GM21528 (cell line): ENCODE data around the gene ZBTB1.
"Not testable (repeated sequence)": the region's sequence is repeated elsewhere in the genome, so short reads cannot be mapped to it uniquely, and the experiment has no call there.

ENCODE experiments used
- ATAC-seq: cut with Tn5 transposase; IDR thresholded peaks from one replicate; pipeline ENCODE4 v1.9.1; 2021; ENCODE audit warnings: mild to moderate bottlenecking, moderate library complexity; ENCODE audit not compliant: unreplicated experiment, low FRiP score

The ZBTB1 gene

GRCh38 chr14:64493455-64493854 is 11.1 kb upstream of the ZBTB1 start:
- ATAC-seq, result no peak

GRCh38 chr14:64495252-64495651 is 9.3 kb upstream of the ZBTB1 start:
- no peak for ATAC-seq

GRCh38 chr14:64496764-64497163 is 7.8 kb upstream of the ZBTB1 start:
- ATAC-seq, result no peak

- no peak for ATAC-seq
These were observed 4.5 kb upstream of the ZBTB1 start for GRCh38 chr14:64500088-64500487.

- ATAC-seq, result no peak
These were observed 3.0 kb upstream of the ZBTB1 start for GRCh38 chr14:64501411-64502171.

GRCh38 chr14:64502456-64502855 is 2.1 kb upstream of the ZBTB1 start:
- no peak for ATAC-seq

- peak; percentile 7 for ATAC-seq
These were observed 1.6 kb upstream of the ZBTB1 start for GRCh38 chr14:64502887-64503433.

GRCh38 chr14:64503434-64504309 is 898 bp upstream of the ZBTB1 start, which contains the start of gene ZBTB25:
ZBTB25 (minus strand) TSS chr14:64503838; CDS start chr14:64490533, 13,305 bp downstream.
- peak; percentile 60 for ATAC-seq

GRCh38 chr14:64504897-64505794 is 576 bp downstream of the ZBTB1 start:
- peak; percentile 25 for ATAC-seq

GRCh38 chr14:64506721-64507120 is 2.2 kb downstream of the ZBTB1 start:
- ATAC-seq, result no peak

GRCh38 chr14:64507376-64508156 is 3.0 kb downstream of the ZBTB1 start:
- ATAC-seq, result no peak

GRCh38 chr14:64508215-64508776 is 3.7 kb downstream of the ZBTB1 start:
- no peak for ATAC-seq

GRCh38 chr14:64509036-64509435 is 4.5 kb downstream of the ZBTB1 start:
- no peak for ATAC-seq

GRCh38 chr14:64510825-64511671 is 6.5 kb downstream of the ZBTB1 start:
- ATAC-seq, result no peak

GRCh38 chr14:64513271-64513670 is 8.7 kb downstream of the ZBTB1 start:
- no peak for ATAC-seq

GRCh38 chr14:64515053-64515452 is 10.5 kb downstream of the ZBTB1 start:
- ATAC-seq, result no peak

- ATAC-seq, result no peak
These were observed 12.4 kb downstream of the ZBTB1 start for GRCh38 chr14:64516969-64517368.

GRCh38 chr14:64517667-64518066 is 13.1 kb downstream of the ZBTB1 start:
- not testable (repeated sequence) for ATAC-seq
